ENCODE results near the gene HILPDA.

The HILPDA gene

GRCh38 chr7:128430207-128430606 is 25.5 kb upstream of the HILPDA start:
- TF ChIP-seq CTCF (IDR thresholded peaks at IDR 0.05; ENCODE audit: borderline replicate concordance, control extremely low read depth, extremely low read depth, insufficient read depth, missing control alignments) = no peak
- in situ Hi-C loops (cut with MboI; ENCODE audit: low sequenced_read_pairs, unreplicated experiment) = no loop called here

DNA sequence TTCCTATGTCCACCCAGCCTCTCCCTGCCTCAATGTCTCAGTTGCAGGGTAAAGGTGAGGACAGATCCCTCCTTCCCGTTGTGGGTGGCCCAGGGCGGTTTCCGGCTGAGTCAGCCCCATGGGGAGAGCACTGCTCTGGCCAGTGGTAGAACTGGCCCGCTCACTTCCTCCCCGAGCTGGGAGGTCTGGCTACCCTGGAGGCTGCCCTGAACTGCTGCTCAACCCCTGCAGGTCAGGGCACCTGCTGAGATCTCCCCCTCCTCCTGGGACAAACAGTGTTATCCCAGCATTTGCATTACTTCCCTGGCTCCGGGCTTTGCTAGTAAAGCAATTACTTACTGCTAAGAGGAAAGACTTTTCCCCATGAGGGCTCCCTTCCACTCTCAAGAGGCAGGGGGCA is 24.5 kb upstream of the HILPDA start:
- DNase-seq (ENCODE audit: low spot score) = no peak
- no peak for TF ChIP-seq CTCF (IDR thresholded peaks at IDR 0.05; ENCODE audit: borderline replicate concordance, control extremely low read depth, extremely low read depth, insufficient read depth, missing control alignments)
- in situ Hi-C loops (cut with MboI; ENCODE audit: low sequenced_read_pairs, unreplicated experiment) = no loop called here

More at GRCh38 chr7:128430207-128430606, 25.5 kb upstream of the HILPDA start:
- no peak for DNase-seq (ENCODE audit: low spot score)

DNA sequence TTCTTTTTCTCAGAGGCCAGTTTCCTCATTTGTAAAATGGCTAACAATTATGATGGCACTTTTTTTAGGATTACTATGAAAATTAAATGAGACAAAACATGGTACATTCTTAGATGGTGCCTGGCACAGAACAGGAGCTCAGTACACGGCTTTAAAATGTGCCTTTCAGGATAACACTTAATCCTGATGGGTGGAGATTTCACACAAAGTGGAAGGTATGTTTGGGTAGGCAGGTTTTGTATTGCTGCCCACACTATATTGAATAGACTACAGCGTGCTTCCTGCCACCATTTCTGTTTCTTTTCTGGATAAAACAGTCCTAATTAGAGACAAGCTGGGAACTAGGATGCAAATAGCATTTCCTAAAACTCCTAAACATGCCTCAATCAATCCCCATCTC is 23.9 kb upstream of the HILPDA start:
- TF ChIP-seq CTCF (IDR thresholded peaks at IDR 0.05; ENCODE audit: borderline replicate concordance, control extremely low read depth, extremely low read depth, insufficient read depth, missing control alignments) = no peak
- in situ Hi-C loops (cut with MboI; ENCODE audit: low sequenced_read_pairs, unreplicated experiment) = no loop called here
- DNase-seq (ENCODE audit: low spot score) = no peak

- no peak for TF ChIP-seq CTCF (IDR thresholded peaks at IDR 0.05; ENCODE audit: borderline replicate concordance, control extremely low read depth, extremely low read depth, insufficient read depth, missing control alignments)
- in situ Hi-C loops (cut with MboI; ENCODE audit: low sequenced_read_pairs, unreplicated experiment) = no loop called here
- DNase-seq (ENCODE audit: low spot score) = no peak
Observed at GRCh38 chr7:128434413-128435326, 21.0 kb upstream of the HILPDA start.

DNA sequence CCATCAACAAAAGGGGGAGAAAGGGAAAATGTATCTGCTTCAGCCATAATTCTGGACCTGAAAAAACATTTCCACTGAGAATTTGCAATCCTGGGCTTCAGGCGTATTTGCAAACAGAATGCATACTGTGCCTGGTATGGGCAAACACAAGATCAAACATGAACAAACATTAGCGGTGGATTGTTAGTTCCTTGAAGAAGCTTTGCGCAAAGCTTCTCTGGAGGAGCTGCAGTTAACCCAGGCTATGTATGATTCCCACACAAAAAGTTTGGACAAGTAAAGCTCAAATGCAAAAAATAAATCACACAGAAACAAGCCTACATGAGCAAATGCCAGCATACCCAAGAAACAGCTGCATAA is 20.4 kb upstream of the HILPDA start:
- in situ Hi-C loops (cut with MboI; ENCODE audit: low sequenced_read_pairs, unreplicated experiment) = no loop called here
- no peak for TF ChIP-seq CTCF (IDR thresholded peaks at IDR 0.05; ENCODE audit: borderline replicate concordance, control extremely low read depth, extremely low read depth, insufficient read depth, missing control alignments)

DNA sequence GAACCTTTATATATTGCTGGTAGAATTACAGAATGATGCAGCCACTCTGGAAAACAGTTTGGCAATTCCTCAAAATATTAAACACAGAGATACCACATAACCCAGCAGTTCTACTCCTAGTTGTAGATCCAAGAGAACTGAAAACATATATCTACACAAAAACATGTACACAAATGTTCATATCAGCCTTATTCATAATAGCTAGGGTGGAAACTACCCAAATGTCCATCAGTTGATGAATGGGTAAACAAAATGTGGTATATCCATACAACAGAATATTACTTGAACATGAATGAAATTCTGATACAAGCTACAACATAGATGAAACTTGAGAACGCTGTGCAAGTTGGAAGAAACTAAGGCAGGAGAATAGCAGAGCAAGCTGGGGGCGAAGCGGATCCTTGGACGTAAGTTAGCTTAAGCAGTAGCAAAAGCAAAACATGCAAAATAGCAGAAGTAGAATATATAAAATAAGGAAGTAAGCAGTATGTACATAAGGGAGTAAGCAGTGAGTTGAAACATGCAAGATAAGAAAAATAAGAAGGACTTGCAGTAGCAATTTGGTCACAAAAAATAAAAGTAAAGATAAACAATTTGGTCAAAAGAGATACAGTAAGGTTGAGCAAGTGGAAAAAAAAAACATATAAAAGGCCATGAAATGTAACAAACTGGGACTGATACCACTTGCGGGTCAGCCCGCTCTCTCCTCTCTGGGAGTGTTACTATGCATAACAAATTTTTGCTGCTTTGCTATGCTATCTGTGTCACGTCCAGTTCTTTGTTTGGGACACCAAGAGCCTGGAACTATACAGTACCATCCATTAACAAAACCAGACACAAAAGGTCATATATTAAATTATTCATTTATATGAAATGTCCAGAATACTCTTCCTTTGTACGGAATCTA is 18.0 kb upstream of the HILPDA start:
- DNase-seq (ENCODE audit: low spot score) = peak; percentile 41
- in situ Hi-C loops (cut with MboI; ENCODE audit: low sequenced_read_pairs, unreplicated experiment) = no loop called here
- TF ChIP-seq CTCF (IDR thresholded peaks at IDR 0.05; ENCODE audit: borderline replicate concordance, control extremely low read depth, extremely low read depth, insufficient read depth, missing control alignments) = no peak

More for the DNA sequence above, 20.4 kb upstream of the HILPDA start:
- DNase-seq (ENCODE audit: low spot score) = no peak
